ENCODE data around the gene KIN. TPM values are rescaled to one million over a fixed set of nuclear protein-coding genes. Genes with fewer than 3 reads are reported as not detected.

Gene KIN
- total and polyA plus RNA-seq, 2 of the 4 experiments (the other 2 are of a cell fraction) = 3.0 to 6.4 TPM

DNA sequence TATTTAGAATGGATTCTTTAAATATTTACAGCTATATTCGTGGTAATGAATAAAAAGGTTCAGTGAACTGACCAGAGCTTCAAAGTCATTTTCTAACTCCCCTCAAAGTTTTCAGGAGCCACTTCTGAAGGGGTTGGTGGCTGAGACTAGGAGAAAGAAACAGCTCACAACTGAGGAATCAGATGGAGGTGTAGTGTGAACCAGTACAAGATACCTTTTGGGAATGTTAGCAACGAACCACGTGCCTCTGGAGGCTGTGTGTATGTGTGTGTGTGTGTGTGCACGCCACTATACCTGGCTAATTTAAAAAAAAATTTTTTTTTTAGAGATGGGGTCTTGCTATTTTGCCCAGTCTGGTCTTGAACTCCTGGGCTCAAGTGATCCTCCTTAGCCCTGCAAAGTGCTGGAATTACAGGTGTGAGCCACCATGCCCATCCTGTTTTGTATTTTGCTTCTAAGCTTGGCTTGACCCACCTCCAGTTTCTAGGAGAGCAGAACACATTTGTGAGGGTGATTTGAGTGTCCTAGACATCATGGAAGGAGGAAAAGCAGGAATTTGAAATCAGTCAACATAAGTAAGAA is 21.0 kb upstream of the KIN start:
- no peak overlapping the region for H3K18ac ChIP-seq (ENCODE audit: low read depth, low read length)
- dilution Hi-C loops (cut with HindIII; ENCODE audit: low sequenced_read_pairs, unreplicated experiment) (no loop called here), intact Hi-C loops (cut with micrococcal nuclease) (no loop called here), in situ Hi-C loops (cut with MboI; ENCODE audit: low sequenced_read_pairs) (no loop called here)
- no peak overlapping the region for H4K91ac ChIP-seq (ENCODE audit: insufficient read depth, low read depth, low read length)
- H3K56ac ChIP-seq (ENCODE audit: extremely low read depth, insufficient read depth, low read length) = no peak overlapping the region
- no peak overlapping the region for H3K9ac ChIP-seq (ENCODE audit: low read depth, low read length)
- H3K23ac ChIP-seq (ENCODE audit: low read depth, low read length) = no peak overlapping the region
- no peak overlapping the region for H2AK9ac ChIP-seq (replicated peaks; ENCODE audit: low read depth, low read length, poor library complexity)
- H2BK120ac ChIP-seq (ENCODE audit: low read depth, low read length) = no peak overlapping the region
- H3K4ac ChIP-seq (ENCODE audit: low read depth, low read length) = no peak overlapping the region
- H3K79me1 ChIP-seq (ENCODE audit: low read depth in 1 of 2, low read length in 2 of 2) = peaks cover 14% of the 10 kb centered on the region in 2 experiments; a peak in 3 of 4 replicates
- H3K14ac ChIP-seq (replicated peaks; ENCODE audit: low read depth, low read length) = no peak overlapping the region
- no peaks in the 10 kb centered on the region; the same call in 1 of the 2 replicates for H3K9me1 ChIP-seq (ENCODE audit: insufficient read depth, low read length)
- no peaks in the 10 kb centered on the region for H3K9me3 ChIP-seq (ENCODE audit: control insufficient read depth, insufficient read depth, low read length)
- no peak overlapping the region for H2AFZ ChIP-seq (replicated peaks; ENCODE audit: low read length, poor library complexity)
- peaks cover 25% of the 10 kb centered on the region for H3K36me3 ChIP-seq (ENCODE audit: control insufficient read depth, insufficient read depth, low read length)
- H4K20me1 ChIP-seq (ENCODE audit: insufficient read depth, low read length) = no peaks in the 10 kb centered on the region
- H4K5ac ChIP-seq (ENCODE audit: low read depth, low read length) = no peak overlapping the region
- no peak overlapping the region for H2BK20ac ChIP-seq (ENCODE audit: low read depth, low read length)
- H2AK5ac ChIP-seq (ENCODE audit: low read depth, low read length) = no peak overlapping the region
- peaks cover 2% of the 10 kb centered on the region; the same call in 1 of the 2 replicates for H3K27me3 ChIP-seq (ENCODE audit: control insufficient read depth, insufficient read depth, low read length)
- H3K4me3 ChIP-seq (ENCODE audit: insufficient read depth, low read depth, low read length) = no peak overlapping the region
- H3K4me1 ChIP-seq (ENCODE audit: control insufficient read depth, insufficient read depth, low read length) = no peaks in the 10 kb centered on the region
- no peak for DNase-seq
- BruUV-seq (replicated peaks) = no TSS peak
- H2BK15ac ChIP-seq (ENCODE audit: low read depth, low read length) = no peak overlapping the region
- CTCF ChIA-PET = interaction anchor here (1.0 to 1.1 kb wide), 2 partner anchors 8 to 9 kb away, joined by 3 read pairs; partner anchors contain the start of gene TAF3
- no peak overlapping the region for H4K8ac ChIP-seq (ENCODE audit: low read depth in 2 of 2, low read length in 2 of 2)
- ATAC-seq (ENCODE audit: low read depth) = no peak
- no peak overlapping the region for H2BK5ac ChIP-seq (ENCODE audit: low read depth, low read length, poor library complexity, severe bottlenecking)
- TF ChIP-seq NFE2L2 (IDR thresholded peaks at IDR 0.05; ENCODE audit: low read depth, low read length) = no peak
- no peak for TF ChIP-seq MXI1 (IDR thresholded peaks at IDR 0.05; ENCODE audit: borderline replicate concordance, low read depth, low read length)
- TF ChIP-seq, protein P1, sequence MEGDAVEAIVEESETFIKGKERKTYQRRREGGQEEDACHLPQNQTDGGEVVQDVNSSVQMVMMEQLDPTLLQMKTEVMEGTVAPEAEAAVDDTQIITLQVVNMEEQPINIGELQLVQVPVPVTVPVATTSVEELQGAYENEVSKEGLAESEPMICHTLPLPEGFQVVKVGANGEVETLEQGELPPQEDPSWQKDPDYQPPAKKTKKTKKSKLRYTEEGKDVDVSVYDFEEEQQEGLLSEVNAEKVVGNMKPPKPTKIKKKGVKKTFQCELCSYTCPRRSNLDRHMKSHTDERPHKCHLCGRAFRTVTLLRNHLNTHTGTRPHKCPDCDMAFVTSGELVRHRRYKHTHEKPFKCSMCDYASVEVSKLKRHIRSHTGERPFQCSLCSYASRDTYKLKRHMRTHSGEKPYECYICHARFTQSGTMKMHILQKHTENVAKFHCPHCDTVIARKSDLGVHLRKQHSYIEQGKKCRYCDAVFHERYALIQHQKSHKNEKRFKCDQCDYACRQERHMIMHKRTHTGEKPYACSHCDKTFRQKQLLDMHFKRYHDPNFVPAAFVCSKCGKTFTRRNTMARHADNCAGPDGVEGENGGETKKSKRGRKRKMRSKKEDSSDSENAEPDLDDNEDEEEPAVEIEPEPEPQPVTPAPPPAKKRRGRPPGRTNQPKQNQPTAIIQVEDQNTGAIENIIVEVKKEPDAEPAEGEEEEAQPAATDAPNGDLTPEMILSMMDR (conservative IDR thresholded peaks at IDR 0.05; ENCODE audit: low read depth, low read length) = no peak
- TF ChIP-seq CHD1 (IDR thresholded peaks at IDR 0.05; ENCODE audit: low read depth, low read length) = no peak
- no peak for TF ChIP-seq RCOR1 (IDR thresholded peaks at IDR 0.05; ENCODE audit: insufficient replicate concordance, low read length)
- no peak for TF ChIP-seq SMC3 (IDR thresholded peaks at IDR 0.05; ENCODE audit: low read depth, low read length)
- TF ChIP-seq FOS (IDR thresholded peaks at IDR 0.05; ENCODE audit: low read depth, low read length) = no peak
- POLR2A ChIA-PET (ENCODE audit: unreplicated experiment) = no interaction called here
- H3K4me2 ChIP-seq (ENCODE audit: low read depth, low read length) = no peak overlapping the region
- H3K27ac ChIP-seq (ENCODE audit: insufficient read depth, low read length) = no peak overlapping the region
- WGBS, 2 experiments (ENCODE audit: extremely low coverage in 2 of 2, insufficient read length in 1 of 2) = no CpG with 5 or more reads among the region's 4 CpGs

Measured in IMR-90 (cell line).